ENCODE data around the gene PARD3.

Gene PARD3

DNA sequence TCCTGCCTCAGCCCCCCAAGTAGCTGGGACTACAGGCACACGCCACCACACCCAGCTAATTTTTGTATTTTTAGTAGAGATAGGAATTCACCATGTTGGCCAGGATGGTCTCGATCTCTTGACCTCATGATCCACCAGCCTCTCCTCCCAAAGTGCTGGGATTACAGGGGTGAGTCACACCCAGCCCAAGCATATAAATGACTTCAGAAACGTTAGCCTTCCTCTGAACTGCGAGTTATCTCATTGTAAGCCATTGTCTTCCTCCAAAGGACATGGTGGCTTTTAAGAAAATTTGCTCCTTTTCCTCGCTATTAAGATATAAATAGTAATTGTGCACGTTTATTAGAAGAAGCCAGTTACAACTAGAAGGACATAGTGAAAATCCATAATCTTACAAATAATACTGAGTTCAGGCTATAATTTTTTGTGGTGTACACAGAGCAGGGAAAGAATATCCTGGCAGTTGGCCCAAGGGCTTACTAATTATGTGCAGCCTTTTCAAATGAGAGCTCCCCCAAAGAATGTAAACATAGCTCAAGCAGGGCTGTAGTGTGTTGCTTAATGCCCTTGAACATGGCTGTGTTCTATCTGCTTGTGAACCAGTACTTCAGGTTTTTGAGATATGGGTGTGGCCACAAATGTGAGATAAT, 495.8 kb downstream of the PARD3 start:
- no peak for DNase-seq

DNA sequence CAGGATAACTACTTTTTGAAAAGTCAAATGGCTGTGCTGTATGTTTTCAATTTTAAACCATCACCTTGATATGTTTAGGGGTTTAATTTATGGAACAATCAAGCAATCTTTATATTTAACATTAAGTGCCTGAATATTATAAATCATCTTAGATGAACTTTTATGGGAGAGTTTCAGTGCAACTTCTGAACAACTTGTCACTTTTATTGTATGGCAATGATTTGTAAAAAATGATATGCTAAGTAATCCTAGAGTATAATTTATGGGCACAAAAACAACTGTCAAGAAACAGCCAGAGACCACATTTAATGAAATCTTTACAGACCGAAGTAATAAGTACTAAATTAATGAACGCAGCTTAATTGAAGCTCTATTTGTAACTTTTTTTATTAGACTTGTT, 498.9 kb downstream of the PARD3 start:
- no peak for DNase-seq

GRCh38 chr10:34314457-34314856, 500.6 kb downstream of the PARD3 start:
- DNase-seq, result no peak

DNA sequence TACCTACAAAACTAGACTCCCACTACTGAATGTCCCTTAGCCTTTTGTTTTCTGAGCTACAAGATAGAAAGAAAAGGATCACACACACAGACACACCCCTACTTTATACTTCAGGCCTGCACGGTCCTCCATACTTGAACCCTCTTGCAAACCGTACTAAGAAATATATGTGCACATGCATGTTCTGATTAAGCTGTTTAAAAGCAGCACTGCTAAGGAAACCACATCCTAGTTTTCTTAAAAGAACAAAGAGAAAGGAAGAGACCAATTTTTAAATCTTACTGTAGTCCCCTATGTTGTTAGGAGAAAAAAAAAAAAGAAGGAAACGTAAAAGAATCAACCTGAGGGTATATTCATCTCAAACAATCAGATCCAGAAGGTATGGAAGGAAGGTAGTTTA, 501.2 kb downstream of the PARD3 start:
- DNase-seq, result no peak

DNA sequence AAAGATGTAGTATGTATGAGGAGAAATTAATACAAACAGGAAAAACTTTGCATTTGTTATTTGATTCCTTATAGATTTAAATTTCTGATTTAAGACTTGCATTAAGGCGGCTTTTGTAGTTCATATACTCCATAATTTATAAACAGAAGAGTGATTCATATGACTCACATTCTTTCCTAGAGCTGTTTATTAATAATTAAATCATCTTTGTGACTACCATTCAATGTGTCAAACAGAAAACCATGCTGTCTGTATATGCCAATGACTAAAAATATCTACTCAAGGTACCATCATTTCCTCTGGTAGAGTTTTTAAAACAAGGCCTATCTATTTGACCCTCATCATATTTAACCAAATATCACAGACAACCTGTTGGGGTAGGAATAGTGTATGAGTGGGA, 501.7 kb downstream of the PARD3 start:
- no peak for DNase-seq

- DNase-seq, result no peak
Measured at GRCh38 chr10:34311679-34312078, 503.4 kb downstream of the PARD3 start.

DNA sequence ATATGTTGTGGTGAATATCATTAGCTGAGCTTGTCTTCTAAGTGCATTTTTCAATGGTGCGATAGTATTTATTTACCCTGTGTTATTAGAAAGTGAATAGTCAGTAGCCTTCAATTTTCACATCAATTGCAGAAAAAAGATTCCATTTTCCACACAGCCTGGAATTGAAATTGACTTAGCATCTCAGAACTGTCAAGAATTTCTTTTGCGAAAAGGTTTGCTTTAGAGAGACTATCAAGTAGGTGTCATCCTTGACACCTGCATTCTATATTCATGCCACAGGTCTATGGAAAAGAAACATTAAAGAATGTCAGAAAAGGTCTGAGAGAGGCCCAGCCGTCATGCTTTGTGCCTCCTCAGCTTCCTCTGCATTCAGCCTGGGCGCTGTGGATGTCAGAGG, 504.9 kb downstream of the PARD3 start:
- DNase-seq, result no peak

- no peak for DNase-seq
Measured at GRCh38 chr10:34305189-34305588, 509.9 kb downstream of the PARD3 start.

DNA sequence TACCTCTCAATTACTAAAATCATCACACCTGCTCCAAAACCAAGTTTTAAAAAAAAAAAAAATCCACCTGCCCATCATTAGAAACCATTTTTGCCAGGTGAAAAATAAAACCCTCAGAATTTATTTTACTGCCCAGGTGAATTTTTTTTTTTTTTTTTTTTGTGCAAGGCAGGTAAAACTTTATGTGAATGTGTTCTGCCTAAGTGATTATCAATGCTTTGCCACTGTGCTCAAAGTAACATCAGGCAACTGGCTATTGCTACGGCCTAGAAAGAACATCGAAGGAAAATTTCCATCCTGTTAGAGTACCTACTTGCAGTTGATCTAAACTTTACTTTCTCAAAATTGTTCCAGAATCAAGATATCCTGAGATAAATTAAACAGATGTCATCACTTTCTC, 512.1 kb downstream of the PARD3 start:
- DNase-seq, result no peak

GRCh38 chr10:34299105-34299611, 515.9 kb downstream of the PARD3 start:
- no peak for DNase-seq

- DNase-seq, result no peak
Measured at GRCh38 chr10:34298346-34298818, 516.7 kb downstream of the PARD3 start.

DNA sequence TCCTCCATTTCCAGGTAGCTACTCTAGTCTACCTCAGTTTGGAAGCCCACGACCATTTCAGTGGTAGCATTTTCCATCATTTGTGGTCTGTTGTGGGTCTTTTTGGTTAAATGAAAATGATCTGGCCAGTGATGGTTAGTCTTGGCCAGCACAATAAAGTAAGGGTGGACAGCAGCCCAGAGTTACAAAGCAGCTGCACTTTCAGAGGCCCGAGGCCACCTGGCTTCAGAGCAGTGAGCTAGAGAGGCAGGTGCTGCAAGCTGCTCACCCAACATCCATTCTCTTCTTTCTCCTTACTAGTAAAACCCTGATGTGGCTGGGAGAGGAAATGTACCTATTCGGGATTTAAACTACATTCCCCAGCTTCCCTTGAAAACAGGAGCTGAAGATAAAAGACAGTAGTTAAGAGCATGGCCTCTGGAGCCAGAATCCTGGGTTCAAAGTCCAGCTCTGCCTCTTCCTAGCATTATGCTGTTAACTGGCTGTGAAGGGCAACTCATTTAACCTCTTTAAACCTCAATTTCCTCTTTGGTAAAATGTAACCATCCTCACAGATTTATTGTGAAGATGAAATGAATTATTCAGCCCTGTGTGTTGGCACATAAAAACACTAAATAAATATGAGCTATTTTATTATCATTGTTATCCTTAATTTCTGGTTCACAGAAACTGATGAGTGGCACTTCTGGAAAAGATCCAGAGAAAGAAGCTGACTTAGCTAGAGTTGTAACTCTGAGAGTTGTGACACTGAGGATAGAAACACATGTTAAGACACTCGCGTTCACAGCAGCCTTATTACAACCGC, 517.4 kb downstream of the PARD3 start:
- no peak for DNase-seq

DNA sequence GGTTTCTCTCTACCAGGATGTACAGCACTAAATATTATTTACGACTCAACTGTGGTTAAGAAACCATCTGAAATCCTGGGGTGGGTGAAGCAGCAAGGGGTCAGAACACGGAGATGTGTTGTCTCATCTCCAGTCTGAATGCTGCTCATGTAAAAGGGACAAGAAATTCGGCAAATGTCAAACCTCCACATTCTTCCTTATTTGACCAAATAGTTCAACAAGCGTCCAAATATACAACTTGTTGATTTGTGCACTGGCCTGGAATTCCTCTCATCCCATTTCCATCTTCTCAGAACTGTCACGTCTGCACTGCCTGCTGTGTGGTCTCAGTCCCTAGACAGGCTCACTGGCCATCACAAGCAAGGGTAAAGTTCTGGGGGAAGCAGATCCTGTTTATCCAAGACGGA, 520.0 kb downstream of the PARD3 start:
- DNase-seq, result no peak

DNA sequence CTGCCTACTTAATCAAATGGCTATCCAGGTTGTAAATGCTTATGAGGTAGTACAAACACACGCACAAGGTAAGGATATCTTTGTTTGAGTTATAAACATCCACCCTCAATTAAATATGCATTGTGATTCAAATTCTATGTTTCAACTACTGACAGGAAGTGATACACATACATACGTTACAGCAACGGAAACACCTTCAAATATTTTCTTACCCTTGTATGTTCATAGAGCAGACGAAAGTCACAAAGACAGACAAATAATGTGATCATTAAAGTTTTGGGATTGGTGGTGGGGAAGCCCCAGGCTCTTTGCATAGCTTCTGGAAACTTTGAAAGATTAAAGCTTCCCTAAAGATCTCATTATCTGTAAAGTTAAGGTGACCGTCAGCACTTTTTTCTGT, 521.0 kb downstream of the PARD3 start:
- DNase-seq, result peak in 1 of 5 donors; percentile 14

- no peak for DNase-seq
Measured at GRCh38 chr10:34292675-34293074, 522.4 kb downstream of the PARD3 start.

GRCh38 chr10:34292194-34292565, 522.9 kb downstream of the PARD3 start:
- DNase-seq, result peak in 1 of 5 donors; percentile 31

GRCh38 chr10:34291466-34292193, 523.5 kb downstream of the PARD3 start:
- peak in 1 of 5 donors; percentile 24 for DNase-seq

- DNase-seq, result no peak
Measured at GRCh38 chr10:34290412-34291081, 524.5 kb downstream of the PARD3 start.

DNA sequence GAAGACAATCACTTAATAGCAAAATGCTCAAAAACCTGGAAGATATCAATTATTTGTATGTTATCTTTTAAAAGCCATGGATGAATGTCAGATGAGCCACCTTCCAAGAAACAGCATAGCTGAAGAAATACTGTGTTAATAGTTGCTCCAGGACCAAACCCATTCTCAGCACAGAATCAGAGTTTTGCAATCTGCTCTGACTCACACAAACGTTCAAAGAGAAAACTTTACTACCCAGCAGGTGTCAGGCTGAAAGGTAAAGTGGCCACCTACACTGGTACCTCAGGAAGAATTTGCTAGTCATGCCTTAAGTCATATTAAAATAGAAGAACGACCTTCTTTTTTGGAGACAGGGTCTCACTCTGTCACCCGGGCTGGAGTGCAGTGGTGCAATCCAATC, 526.5 kb downstream of the PARD3 start:
- DNase-seq, result no peak

DNA sequence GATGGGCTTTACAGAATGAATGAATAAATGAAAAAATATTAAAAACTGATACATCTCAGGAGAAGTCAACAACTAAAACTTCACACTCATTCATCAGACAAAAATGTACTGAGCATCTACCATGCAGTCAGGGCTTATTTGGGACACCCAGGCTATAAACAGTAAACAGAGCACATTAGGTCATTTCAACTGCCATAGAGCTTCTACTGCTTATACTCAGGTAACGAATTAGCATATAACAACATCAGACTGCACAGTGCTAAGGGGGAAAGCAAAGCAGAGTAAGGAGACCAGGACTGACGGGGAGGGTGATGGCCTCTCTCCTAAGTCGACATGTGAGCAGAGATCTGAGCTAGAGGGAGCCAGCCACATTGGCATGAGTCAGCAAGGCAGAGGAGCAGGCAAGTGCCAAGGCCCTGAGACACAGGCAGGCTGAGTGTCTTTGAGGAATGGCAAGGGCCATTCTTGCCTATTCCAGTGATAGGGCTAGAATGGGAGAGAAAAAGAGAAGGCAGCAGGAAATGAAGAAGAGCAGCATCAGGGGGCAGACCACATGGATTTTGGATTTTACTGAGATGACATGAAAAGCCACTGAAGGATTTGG, 528.9 kb downstream of the PARD3 start:
- no peak for DNase-seq

- DNase-seq, result peak in 1 of 5 donors; percentile 53
Measured at GRCh38 chr10:34281661-34282582, 533.2 kb downstream of the PARD3 start.
